G401 (cell line): ENCODE measurements around the gene PLCB3. TPM values are rescaled to one million over a fixed set of nuclear protein-coding genes. Genes with fewer than 3 reads are reported as not detected.

Experiments used
- DNase-seq: peaks from one replicate; pipeline ENCODE4 v3.0.0-alpha.2; 2015; ENCODE audit warnings: low spot score
- in situ Hi-C: cut with HindIII; loops from 2 replicates; pipeline ENCODE4 v1.10.0; 2016; ENCODE audit warnings: low sequenced_read_pairs, mixed read lengths
- total RNA-seq: library from RNA; depleted of rRNA; stranded (reverse); fragments of >200 nt; shearing (Covaris generic); gene quantifications from 2 replicates; pipeline ENCODE4 v1.2.3, GENCODE V29; 2014

PLCB3 gene
- total RNA-seq, 1 experiment from 2014 or later: 62.7 TPM

GRCh38 chr11:64276653-64277431, 25.5 kb downstream of the PLCB3 start:
- DNase-seq: peak; percentile 68
- in situ Hi-C loops: loop anchor here (10.0 kb wide), 1 partner anchor 72 kb away; the partner anchor contains the start of gene FERMT3

DNA sequence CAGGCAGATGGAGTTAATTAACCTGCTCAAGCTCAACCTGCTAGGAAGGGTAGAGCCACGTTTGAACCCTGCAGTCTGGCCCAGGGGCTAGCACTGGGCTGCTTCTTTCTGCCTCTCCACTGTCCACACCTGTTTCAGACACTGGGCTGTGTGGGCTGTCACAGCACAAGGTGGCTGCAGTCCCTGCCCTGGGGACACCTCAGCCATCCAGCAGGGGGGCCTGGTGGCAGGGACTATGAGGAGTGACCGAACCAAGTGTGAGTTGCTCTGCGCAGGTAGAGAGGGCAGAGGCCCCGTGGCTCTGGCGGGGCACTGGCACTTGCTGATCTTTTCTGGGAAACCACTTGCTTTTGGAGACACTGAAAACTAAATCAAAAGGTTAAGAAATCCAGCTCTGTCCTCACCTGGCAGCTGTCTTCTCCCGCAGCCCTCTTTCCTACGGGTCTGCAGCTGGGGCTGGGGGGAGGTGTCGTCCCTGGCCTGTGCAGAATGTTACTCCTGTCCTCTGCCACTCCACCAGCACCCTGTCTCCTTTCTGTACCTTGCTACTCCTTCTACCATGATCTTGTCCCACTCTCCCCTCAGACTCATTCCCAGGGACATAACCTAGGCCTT, 27.4 kb downstream of the PLCB3 start:
- in situ Hi-C loops: loop anchor here (10.0 kb wide), 1 partner anchor 74 kb away; the partner anchor contains the start of gene FERMT3
- no peak for DNase-seq

- DNase-seq: no peak
- in situ Hi-C loops: no loop called here
Observed at GRCh38 chr11:64281957-64282770, 30.8 kb downstream of the PLCB3 start.

GRCh38 chr11:64283092-64283491, 31.8 kb downstream of the PLCB3 start:
- in situ Hi-C loops: no loop called here
- DNase-seq: no peak

DNA sequence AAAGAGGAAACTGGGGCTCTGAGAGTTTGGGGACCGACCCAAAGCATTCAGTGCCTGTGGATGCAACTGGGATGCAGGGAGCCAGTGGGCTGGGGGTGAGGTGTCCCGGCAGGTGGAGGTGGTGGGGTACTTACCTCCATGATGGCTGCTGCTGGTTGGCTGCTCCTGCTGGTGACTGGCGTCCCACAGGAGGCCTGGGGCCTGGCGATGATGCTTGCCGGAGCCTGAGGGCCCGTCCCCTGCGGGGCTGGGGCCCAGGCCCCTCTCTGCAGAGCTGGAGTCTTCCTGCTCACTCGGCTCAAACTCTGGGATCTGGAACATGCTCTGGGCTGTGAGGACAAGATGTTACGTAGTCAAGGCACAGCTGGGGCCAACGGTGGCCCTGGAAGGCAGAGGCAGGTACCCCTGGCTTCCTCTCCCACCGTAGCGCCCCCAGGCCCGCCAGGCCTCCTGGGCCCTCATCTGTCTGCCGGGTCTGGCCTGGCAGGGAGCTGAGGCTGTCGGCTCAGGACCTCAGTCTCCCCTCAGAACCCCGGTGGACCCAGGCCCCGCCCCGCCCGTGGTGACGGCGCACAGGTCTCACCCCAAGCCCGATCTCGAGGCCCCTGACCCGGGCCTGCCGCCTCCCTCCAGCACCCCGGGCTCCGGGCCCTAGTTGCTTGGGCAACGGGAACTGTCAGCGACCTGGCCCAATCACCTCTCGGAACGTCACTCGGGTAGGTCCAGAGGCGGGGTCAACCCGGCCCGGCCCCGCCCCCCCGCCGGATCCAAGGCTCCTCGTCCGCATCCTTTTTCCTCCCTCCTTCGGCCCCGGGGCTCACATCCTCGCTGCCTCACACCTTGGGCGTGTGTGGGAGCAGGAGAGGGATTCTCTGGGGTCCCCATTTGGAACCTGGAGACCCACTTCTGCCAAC, 33.0 kb downstream of the PLCB3 start, which contains the start of gene BAD:
TSS of gene BAD (minus strand) at position 618 of the 914 bp plus-strand sequence. CDS start at position 321, 297 bp downstream.
- in situ Hi-C loops: no loop called here

GRCh38 chr11:64284962-64285884, 33.9 kb downstream of the PLCB3 start, which contains the start of gene GPR137:
Gene GPR137 (plus strand): TSS chr11:64285848. CDS start chr11:64286525, 677 bp downstream.
- DNase-seq: peak; percentile 82
- in situ Hi-C loops: no loop called here

More for the DNA sequence above, 33.0 kb downstream of the PLCB3 start, which contains the start of gene BAD:
- DNase-seq: peak; percentile 97

DNA sequence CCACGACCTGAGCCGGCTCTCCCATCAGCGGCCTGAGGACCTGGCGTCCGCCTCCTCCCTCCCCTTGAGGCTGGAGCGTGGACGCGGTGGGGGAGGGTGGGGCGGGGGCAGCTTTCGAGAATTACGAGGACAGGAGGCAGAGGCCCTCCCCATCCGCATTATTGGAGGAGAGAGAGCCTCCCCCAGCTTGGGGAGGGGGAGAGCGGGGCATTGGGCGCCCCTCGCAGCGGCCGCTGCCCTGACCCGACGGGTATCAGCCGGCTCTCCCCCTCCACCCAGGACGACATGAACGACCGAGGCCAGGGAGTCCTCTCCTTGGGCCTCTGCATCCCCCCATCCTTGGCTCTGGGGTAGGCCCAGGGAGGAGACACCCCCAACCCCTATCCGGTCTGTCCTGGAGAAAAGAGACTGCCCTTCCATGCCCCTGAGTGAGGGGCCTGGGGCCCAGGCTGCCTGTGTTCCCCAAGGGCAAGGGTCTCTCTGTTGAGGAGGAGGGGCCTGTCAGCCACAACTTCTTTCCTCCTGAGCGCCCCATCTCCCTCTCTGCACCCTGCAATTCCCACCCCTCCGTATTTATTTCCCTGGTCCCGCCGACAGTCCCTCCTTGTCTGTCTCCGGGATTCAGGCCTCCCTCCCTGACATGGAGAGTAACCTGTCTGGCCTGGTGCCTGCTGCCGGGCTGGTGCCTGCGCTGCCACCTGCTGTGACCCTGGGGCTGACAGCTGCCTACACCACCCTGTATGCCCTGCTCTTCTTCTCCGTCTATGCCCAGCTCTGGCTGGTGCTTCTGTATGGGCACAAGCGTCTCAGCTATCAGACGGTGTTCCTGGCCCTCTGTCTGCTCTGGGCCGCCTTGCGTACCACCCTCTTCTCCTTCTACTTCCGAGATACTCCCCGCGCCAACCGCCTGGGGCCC, 34.8 kb downstream of the PLCB3 start:
- in situ Hi-C loops: no loop called here
- peak; percentile 64 for DNase-seq

- DNase-seq: no peak
- in situ Hi-C loops: no loop called here
Observed at GRCh38 chr11:64286801-64287159, 35.5 kb downstream of the PLCB3 start.

DNA sequence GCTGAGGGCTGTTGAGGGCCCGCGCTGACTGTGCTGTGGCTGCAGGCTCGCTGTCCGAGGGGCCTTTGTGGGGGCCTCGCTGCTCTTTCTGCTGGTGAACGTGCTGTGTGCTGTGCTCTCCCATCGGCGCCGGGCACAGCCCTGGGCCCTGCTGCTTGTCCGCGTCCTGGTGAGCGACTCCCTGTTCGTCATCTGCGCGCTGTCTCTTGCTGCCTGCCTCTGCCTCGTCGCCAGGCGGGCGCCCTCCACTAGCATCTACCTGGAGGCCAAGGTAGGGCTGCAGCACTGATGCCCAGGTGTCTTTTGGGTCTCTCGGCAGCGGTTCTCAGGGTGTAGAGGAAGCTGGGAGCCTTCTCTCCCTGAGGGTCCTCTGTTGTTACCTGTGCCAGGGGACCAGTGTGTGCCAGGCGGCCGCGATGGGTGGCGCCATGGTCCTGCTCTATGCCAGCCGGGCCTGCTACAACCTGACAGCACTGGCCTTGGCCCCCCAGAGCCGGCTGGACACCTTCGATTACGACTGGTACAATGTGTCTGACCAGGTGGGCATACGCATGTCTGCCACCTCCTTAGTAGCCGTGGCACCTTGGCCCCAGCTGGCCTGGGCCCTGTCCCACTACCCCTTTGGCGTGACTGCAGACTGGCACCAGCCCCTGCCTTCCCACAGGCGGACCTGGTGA, 36.5 kb downstream of the PLCB3 start:
- DNase-seq: no peak
- in situ Hi-C loops: no loop called here

DNA sequence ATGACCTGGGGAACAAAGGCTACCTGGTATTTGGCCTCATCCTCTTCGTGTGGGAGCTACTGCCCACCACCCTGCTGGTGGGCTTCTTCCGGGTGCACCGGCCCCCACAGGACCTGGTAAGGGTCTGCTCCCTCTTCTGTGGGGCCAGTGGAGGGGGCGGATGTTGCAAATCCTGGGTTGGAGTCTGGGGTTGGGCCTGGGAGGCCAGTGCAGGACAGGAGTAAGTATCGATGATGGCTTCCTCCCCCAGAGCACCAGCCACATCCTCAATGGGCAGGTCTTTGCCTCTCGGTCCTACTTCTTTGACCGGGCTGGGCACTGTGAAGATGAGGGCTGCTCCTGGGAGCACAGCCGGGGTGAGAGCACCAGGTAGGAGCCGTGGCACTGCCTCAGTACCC, 37.0 kb downstream of the PLCB3 start:
- DNase-seq: no peak
- in situ Hi-C loops: no loop called here

- no peak for DNase-seq
- in situ Hi-C loops: no loop called here
Observed at GRCh38 chr11:64289002-64289564, 37.8 kb downstream of the PLCB3 start.

DNA sequence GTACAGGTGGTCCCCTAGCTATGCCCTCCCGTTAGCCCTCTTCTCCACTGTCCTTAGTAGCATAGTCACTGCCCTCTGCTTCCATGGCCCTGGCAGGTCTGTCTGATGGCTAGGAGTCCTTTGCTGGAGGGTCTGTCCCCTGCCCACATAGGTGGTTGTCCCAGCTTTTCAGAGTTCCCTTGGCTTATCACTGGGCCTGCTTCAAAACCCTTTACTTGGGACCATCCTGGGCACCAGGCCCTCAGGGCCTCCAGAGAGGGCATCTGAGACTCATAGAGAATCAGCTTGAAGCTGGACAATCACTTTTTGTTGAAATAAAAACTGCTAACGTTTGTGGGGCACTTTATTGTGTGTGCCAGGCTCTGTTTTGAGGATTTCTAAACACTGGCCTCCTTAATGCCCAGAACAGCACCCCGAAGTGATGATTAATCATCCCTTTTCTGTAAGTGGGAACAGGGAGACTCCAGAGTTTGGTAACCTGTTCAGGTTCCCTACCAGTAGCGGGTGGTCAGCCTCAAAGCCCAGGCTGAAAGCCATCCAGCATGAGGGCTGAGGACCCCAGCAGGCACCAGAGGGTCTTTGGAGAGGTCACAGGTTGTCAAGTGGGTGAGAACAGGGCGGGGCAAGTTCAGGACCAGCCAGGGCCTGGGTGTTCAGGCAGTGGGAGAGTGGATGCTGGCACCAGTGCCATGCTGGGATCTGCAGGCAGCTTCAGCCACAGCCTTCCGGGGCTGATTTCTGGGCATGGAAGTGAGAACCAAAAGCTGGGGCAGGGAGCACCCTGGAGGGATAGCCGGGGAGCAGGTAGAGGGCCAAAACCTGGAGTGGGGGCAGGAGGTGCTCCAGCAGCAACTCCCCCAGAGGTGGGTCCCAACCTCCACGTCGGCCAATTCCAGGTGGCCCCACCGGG, 39.3 kb downstream of the PLCB3 start:
- in situ Hi-C loops: no loop called here
- no peak for DNase-seq

DNA sequence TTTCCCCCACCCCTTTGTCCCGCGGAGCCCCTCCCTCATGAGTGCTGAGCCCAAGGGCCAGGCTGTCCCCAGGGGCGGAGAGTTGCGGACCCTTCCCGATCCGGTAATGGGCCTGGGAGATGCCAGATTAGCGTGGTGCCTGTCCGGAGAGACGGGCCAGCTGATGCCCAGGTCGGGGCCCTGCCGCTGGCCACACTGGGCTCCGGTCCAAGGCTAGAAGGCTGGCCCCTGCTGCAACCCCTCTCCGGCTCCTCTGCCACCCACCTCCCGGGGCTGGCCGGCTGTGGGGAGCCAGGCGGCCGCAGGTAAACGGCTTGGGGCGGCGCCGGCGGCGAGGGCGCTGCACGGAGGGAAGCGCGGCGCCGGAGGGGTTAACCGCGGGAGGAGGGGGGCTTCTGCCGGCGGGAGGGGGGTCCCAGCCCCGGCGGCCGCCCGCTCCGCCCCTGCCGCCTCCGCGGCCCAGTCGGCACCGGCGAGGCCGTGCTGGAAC, 40.0 kb downstream of the PLCB3 start, which contains the start of gene KCNK4:
TSS of gene KCNK4 (plus strand) at position 41 of the 490 bp plus-strand sequence. CDS start 1,717 bp downstream, outside the sequence.
- in situ Hi-C loops: no loop called here

GRCh38 chr11:64291752-64292459, 40.6 kb downstream of the PLCB3 start:
- in situ Hi-C loops: no loop called here
- no peak for DNase-seq

More for the DNA sequence above, 40.0 kb downstream of the PLCB3 start, which contains the start of gene KCNK4:
- no peak for DNase-seq
